Coronary artery (tissue), 2 donors: ENCODE measurements around the gene SEPTIN5.

Experiments
- DNase-seq: peaks from one replicate; pipeline ENCODE4 v3.0.0-alpha.2; 2017; ENCODE audit warnings: low spot score
- H3K27ac ChIP-seq, 2 donors: fragments of 200-600 bp; sonication (generic); one replicate each; pipeline ENCODE4 v1.5.1; 2016 to 2019
- H3K4me3 ChIP-seq: fragments of 200-600 bp; sonication (generic); 2 replicates; pipeline ENCODE4 v1.5.1; 2016; ENCODE audit warnings: mild to moderate bottlenecking, moderate library complexity
- CTCF ChIP-seq: fragments of 200-600 bp; sonication (generic); IDR thresholded peaks from one replicate; pipeline ENCODE4 v1.5.1; 2019; ENCODE audit warnings: antibody characterized with exemption

Gene SEPTIN5

GRCh38 chr22:19703869-19704268 lies 10.4 kb upstream of the SEPTIN5 start:
- Histone ChIP-seq H3K27ac (no peak overlapping the region), H3K4me3 (no peak overlapping the region)
- no peak for TF ChIP-seq CTCF
- DNase-seq, result no peak

- no peak overlapping the region for H3K4me3 ChIP-seq
These were observed 9.8 kb upstream of the SEPTIN5 start for GRCh38 chr22:19704355-19705015.

GRCh38 chr22:19705181-19705934 lies 8.9 kb upstream of the SEPTIN5 start:
- no peak for DNase-seq
- no peak overlapping the region for H3K27ac ChIP-seq
- TF ChIP-seq CTCF, result no peak

More at GRCh38 chr22:19704355-19705015, 9.8 kb upstream of the SEPTIN5 start:
- no peak for DNase-seq
- TF ChIP-seq CTCF, result no peak
- H3K27ac ChIP-seq, result no peak overlapping the region

GRCh38 chr22:19706661-19707151 lies 7.6 kb upstream of the SEPTIN5 start:
- Histone ChIP-seq H3K4me3 (no peak overlapping the region), H3K27ac (no peak overlapping the region)
- no peak for TF ChIP-seq CTCF
- no peak for DNase-seq

More at GRCh38 chr22:19705181-19705934, 8.9 kb upstream of the SEPTIN5 start:
- H3K4me3 ChIP-seq, result no peak overlapping the region

GRCh38 chr22:19707347-19708290 lies 6.7 kb upstream of the SEPTIN5 start:
- Histone ChIP-seq H3K27ac (no peak overlapping the region), H3K4me3 (no peak overlapping the region)
- TF ChIP-seq CTCF, result no peak
- peak; percentile 64 for DNase-seq

- no peak for DNase-seq
- Histone ChIP-seq H3K4me3 (no peak overlapping the region), H3K27ac (no peak overlapping the region)
- no peak for TF ChIP-seq CTCF
These were observed 5.8 kb upstream of the SEPTIN5 start for GRCh38 chr22:19708321-19709011.
